Measurements from ENCODE around the gene KCNJ1. TPM values are rescaled to one million over a fixed set of nuclear protein-coding genes. Genes with fewer than 3 reads are reported as not detected.
A peak's percentile ranks its signal among the peaks of the same experiment; 100 is the strongest.

Gene KCNJ1
- total RNA-seq, 4 donors from 2014 or later, result not detected

- H3K4me3 ChIP-seq, result peak overlapping the region in 3 of 4 donors; percentile 18 to 28 (median 27)
- no peak for DNase-seq
Observed at GRCh38 chr11:128830290-128831173, 36.6 kb downstream of the KCNJ1 start.

GRCh38 chr11:128828350-128828749 is 38.7 kb downstream of the KCNJ1 start:
- no peak for DNase-seq
- Histone ChIP-seq H3K36me3 (no peaks in the 10 kb centered on the region), H3K4me1 (no peaks in the 10 kb centered on the region)

More at GRCh38 chr11:128830290-128831173, 36.6 kb downstream of the KCNJ1 start:
- Histone ChIP-seq H3K9me3 (no peaks in the 10 kb centered on the region), H3K36me3 (no peaks in the 10 kb centered on the region), H3K27ac (peak overlapping the region in 3 of 4 donors; percentile 2 to 68 (median 3)), H3K4me1 (no peaks in the 10 kb centered on the region), H3K27me3 (no peaks in the 10 kb centered on the region)
- TF ChIP-seq POLR2A (IDR thresholded peaks at IDR 0.05) (no peak), CTCF (IDR thresholded peaks at IDR 0.05) (no peak)

GRCh38 chr11:128827191-128827893 is 39.8 kb downstream of the KCNJ1 start:
- H3K27ac ChIP-seq, result no peak overlapping the region
- no peaks in the 10 kb centered on the region for H3K4me1 ChIP-seq
- no peaks in the 10 kb centered on the region for H3K9me3 ChIP-seq
- H3K4me3 ChIP-seq, result no peak overlapping the region
- TF ChIP-seq CTCF (IDR thresholded peaks at IDR 0.05) (no peak), POLR2A (IDR thresholded peaks at IDR 0.05) (no peak)
- H3K36me3 ChIP-seq, result no peaks in the 10 kb centered on the region
- no peaks in the 10 kb centered on the region for H3K27me3 ChIP-seq
- DNase-seq, result no peak

More at GRCh38 chr11:128828350-128828749, 38.7 kb downstream of the KCNJ1 start:
- H3K9me3 ChIP-seq, result no peaks in the 10 kb centered on the region
- H3K4me3 ChIP-seq, result no peak overlapping the region
- no peak overlapping the region for H3K27ac ChIP-seq
- no peak for TF ChIP-seq CTCF (IDR thresholded peaks at IDR 0.05)
- TF ChIP-seq POLR2A (IDR thresholded peaks at IDR 0.05), result no peak
- no peaks in the 10 kb centered on the region for H3K27me3 ChIP-seq

- H3K36me3 ChIP-seq, result no peaks in the 10 kb centered on the region
- no peak overlapping the region for H3K27ac ChIP-seq
- no peak overlapping the region for H3K4me3 ChIP-seq
- H3K4me1 ChIP-seq, result no peaks in the 10 kb centered on the region
- no peaks in the 10 kb centered on the region for H3K27me3 ChIP-seq
- H3K9me3 ChIP-seq, result no peaks in the 10 kb centered on the region
- DNase-seq, result no peak
- no peak for TF ChIP-seq POLR2A (IDR thresholded peaks at IDR 0.05)
- no peak for TF ChIP-seq CTCF (IDR thresholded peaks at IDR 0.05)
Observed at GRCh38 chr11:128825050-128825784, 41.9 kb downstream of the KCNJ1 start.
